HuH-7.5 (cell line): ENCODE results near the gene LAT.
A peak's percentile ranks its signal among the peaks of the same experiment; 100 is the strongest.
"Not testable (repeated sequence)": the region's sequence is repeated elsewhere in the genome, so short reads cannot be mapped to it uniquely, and the experiment has no call there.

Source experiments
- DNase-seq: peaks from one replicate; pipeline ENCODE4 v3.0.0; 2011; ENCODE audit warnings: low spot score

The LAT gene

GRCh38 chr16:28984619-28985135 is at the start of gene LAT:
LAT (plus strand) TSS chr16:28985052; CDS start chr16:28985418, 366 bp downstream.
- no peak for DNase-seq

DNA sequence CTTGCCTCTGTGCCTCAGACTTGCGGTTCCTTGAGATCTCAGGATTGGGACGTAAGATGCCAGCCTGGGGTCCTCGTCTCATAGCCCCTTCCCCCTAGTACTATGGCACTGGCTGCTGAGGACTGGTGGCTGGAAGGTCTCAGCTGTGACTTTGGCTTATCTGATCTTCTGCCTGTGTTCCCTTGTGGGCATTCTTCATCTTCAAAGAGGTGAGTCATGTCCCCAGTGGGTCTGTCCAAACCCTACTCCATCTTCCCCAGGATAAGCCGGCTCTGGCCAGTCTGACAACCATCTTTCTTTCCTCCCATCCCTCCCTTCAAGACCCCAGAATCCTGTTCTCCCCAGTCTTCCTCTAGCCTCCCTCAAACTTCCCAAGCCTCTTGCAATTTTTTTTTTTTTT is 49.5 kb upstream of the LAT start:
- no peak for DNase-seq

- DNase-seq, result peak; percentile 48
Observed at GRCh38 chr16:28935924-28936783, 48.7 kb upstream of the LAT start.

DNA sequence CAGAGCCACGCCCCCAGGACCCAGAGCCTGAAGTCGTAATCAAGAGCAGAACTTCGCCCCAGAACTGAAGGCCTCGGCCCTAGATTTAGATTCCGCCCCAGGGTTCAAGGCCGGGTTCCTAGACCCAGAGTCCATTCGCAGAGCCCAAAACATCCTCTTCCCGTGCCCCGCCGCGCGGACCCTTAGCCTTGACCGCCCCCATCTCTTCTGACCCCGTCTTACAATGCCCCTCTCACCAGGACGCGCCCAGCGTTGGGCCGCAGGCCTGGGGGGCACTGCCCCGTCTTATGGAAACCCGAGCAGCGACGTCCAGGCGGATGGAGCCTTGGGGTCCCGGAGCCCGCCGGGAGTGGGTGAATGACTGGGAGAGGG is 48.1 kb upstream of the LAT start:
- no peak for DNase-seq

GRCh38 chr16:28937222-28937876 is 47.5 kb upstream of the LAT start:
- no peak for DNase-seq

DNA sequence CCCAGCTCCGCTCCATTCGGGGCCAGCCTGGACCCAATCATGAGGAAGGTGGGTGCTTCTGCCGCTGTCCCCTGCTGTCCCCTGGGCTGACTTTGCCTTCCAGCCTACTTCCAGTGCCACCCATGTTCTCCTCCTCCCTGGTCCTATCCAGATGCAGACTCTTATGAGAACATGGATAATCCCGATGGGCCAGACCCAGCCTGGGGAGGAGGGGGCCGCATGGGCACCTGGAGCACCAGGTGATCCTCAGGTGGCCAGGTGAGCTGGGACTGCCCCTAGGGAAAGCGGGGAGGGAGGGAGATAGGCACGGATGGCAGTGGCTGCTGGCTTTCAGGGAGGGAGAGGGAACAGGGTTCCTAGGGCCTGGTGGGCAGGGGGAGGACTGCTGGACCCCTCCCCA is 46.1 kb upstream of the LAT start:
- no peak for DNase-seq

GRCh38 chr16:28939825-28940224 is 45.0 kb upstream of the LAT start:
- DNase-seq, result not testable (repeated sequence)

- DNase-seq, result no peak
Observed at GRCh38 chr16:28943281-28943680, 41.6 kb upstream of the LAT start.

DNA sequence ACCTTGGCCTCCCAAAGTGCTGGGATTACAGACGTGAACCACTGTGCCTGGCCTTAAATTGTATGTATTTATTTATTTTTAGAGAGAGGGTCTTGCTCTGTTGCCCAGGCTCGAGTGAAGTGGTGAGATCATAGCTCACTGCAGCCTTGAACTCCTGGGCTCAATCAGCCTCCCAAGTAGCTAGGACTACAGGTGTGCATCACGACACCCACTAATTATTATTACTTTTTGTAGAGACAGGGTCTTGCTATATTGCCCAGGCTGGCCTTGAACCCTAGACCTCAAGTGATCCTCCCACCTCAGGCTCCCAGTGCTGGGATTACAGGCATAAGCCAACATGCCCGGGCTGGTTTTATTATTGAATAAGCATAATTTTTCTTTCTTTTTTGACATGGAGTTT is 38.2 kb upstream of the LAT start:
- no peak for DNase-seq

- peak; percentile 95 for DNase-seq
Observed at GRCh38 chr16:28950648-28951409, 34.0 kb upstream of the LAT start, which contains the start of gene NFATC2IP. NFATC2IP (plus strand) TSS chr16:28950937; CDS start chr16:28951012, 75 bp downstream.

DNA sequence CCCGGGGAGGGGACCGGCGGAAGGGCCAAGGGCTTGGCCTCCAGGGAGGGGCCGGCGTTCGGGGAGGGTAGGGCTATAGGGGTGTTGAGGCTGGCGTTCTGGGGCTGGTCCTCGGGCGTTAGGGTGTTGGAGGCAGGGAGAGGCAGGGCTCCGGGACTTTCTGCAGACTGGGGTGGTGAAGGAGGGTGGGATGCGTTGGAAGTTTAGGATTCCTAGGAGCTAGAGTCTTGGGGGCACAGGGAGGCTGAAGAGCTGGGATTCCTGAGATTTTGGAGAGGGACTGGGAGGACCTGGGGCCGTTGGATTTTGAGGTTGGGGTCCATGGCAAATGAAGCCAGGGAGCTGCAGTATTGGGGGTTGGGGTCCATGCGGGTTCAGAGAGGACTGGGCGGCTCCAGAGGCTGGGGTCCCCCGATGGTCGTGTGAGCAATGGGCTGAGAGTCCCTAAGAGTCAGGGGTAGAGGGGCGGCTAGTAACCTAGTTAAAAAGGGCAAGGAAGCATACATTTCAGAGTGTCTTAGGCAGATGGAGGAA is 33.4 kb upstream of the LAT start:
- no peak for DNase-seq

GRCh38 chr16:28958216-28958615 is 26.6 kb upstream of the LAT start:
- no peak for DNase-seq

GRCh38 chr16:28958836-28959235 is 26.0 kb upstream of the LAT start:
- DNase-seq, result no peak

- no peak for DNase-seq
Observed at GRCh38 chr16:28964072-28964471, 20.8 kb upstream of the LAT start.

GRCh38 chr16:28964496-28964895 is 20.4 kb upstream of the LAT start:
- no peak for DNase-seq

DNA sequence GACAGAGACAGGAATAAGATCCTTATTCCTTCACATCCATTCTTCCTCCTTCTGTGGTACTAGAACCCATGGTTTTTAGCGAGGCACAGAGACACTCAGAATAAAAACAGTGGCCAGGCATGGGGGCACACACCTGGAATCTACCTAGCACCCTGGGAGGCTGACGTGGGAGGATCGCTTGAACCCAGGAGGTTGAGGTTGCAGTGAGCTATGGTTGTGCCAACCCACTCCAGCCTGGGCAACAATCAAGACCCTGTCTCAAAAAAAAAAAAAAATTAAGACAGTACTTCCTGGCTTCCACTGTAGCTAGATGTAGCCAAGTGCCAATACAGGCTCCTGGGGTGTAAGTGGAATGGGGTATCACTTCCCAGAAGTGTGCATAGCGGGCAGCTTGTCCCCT is 17.7 kb upstream of the LAT start:
- no peak for DNase-seq

GRCh38 chr16:28969696-28970095 is 15.2 kb upstream of the LAT start:
- DNase-seq, result not testable (repeated sequence)

- DNase-seq, result peak; percentile 65
Observed at GRCh38 chr16:28974007-28974436, 10.8 kb upstream of the LAT start.

- peak; percentile 98 for DNase-seq
Observed at GRCh38 chr16:28974437-28975157, 10.3 kb upstream of the LAT start, which contains the start of gene SPNS1. SPNS1 (plus strand) TSS chr16:28974778; CDS start chr16:28975152, 374 bp downstream.

DNA sequence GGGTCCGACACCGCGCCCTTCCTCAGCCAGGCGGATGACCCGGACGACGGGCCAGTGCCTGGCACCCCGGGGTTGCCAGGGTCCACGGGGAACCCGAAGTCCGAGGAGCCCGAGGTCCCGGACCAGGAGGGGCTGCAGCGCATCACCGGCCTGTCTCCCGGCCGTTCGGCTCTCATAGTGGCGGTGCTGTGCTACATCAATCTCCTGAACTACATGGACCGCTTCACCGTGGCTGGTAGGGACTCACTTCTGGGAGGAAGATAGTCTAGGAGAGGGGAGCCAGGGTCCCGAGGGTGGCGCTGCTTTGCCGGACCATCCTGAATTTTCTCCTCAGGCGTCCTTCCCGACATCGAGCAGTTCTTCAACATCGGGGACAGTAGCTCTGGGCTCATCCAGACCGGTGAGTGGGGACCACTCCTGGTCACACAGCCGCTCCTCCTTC is 9.7 kb upstream of the LAT start:
- DNase-seq, result no peak
